ENCODE results near the gene ADARB1. TPM values are rescaled to one million over a fixed set of nuclear protein-coding genes. Genes with fewer than 3 reads are reported as not detected.

The ADARB1 gene
- total and polyA plus RNA-seq, 8 donors: 23.8 to 53.4 (median 30.2) TPM

DNA sequence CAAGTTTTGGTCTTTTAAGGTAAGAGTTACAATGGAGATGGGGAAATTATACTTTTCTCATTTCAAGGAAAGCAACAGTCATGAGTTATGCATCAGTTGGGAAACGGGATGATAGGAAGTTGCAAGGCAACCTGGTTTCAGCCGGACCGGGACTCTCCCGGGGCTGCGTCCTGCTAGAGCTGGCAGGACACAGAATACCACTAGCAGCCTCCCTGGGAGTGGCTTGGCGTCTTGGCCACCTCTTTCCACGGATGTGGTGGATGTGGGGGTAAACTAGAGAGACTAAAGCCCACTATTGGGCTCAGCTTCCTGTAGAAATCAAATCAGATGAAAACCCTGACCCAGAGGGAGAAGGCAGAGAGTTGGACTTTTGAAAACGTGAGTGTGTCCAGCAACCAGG is 71.9 kb downstream of the ADARB1 start:
- intact Hi-C loops (cut with DNase I): loop anchor here in 1 of 2 donors (10.0 kb wide), 1 partner anchor 288 kb away; no protein-coding TSS in a partner anchor

DNA sequence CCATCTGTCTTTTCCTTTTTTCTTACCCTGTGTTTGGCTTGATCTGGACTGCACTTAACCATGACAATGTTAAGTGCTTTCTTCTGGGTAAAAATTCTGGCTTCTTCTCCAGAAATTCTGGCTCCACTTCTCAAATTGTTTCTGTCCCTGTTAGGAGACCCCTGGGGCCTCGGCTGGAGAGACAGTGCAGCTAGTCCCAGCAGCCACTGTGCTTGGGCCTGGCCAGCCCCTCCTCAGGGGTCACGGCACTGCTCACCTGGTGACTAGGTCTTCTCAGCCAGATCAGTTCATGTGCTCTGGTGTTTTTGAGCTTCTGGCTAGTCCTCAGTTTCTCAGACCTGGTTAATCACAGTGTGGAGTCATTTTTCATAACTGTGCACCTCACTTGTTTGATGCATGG is 72.4 kb downstream of the ADARB1 start:
- ATAC-seq: no peak
- intact Hi-C loops (cut with DNase I): loop anchor here in 1 of 2 donors (10.0 kb wide), 1 partner anchor 288 kb away; no protein-coding TSS in a partner anchor

More for the DNA sequence above, 71.9 kb downstream of the ADARB1 start:
- Histone ChIP-seq H3K27me3 (no peaks in the 10 kb centered on the region), H3K9me3 (no peaks in the 10 kb centered on the region), H3K36me3 (peaks cover 0 to 23% of the 10 kb centered on the region in 2 donors), H3K4me3 (no peak overlapping the region), H3K4me1 (peaks cover 0 to 9% of the 10 kb centered on the region in 2 donors), H3K27ac (no peak overlapping the region)
- DNase-seq (peak in 1 of 4 donors; percentile 48), ATAC-seq (no peak)
- TF ChIP-seq, protein P1, sequence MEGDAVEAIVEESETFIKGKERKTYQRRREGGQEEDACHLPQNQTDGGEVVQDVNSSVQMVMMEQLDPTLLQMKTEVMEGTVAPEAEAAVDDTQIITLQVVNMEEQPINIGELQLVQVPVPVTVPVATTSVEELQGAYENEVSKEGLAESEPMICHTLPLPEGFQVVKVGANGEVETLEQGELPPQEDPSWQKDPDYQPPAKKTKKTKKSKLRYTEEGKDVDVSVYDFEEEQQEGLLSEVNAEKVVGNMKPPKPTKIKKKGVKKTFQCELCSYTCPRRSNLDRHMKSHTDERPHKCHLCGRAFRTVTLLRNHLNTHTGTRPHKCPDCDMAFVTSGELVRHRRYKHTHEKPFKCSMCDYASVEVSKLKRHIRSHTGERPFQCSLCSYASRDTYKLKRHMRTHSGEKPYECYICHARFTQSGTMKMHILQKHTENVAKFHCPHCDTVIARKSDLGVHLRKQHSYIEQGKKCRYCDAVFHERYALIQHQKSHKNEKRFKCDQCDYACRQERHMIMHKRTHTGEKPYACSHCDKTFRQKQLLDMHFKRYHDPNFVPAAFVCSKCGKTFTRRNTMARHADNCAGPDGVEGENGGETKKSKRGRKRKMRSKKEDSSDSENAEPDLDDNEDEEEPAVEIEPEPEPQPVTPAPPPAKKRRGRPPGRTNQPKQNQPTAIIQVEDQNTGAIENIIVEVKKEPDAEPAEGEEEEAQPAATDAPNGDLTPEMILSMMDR (IDR thresholded peaks at IDR 0.05): no peak

DNA sequence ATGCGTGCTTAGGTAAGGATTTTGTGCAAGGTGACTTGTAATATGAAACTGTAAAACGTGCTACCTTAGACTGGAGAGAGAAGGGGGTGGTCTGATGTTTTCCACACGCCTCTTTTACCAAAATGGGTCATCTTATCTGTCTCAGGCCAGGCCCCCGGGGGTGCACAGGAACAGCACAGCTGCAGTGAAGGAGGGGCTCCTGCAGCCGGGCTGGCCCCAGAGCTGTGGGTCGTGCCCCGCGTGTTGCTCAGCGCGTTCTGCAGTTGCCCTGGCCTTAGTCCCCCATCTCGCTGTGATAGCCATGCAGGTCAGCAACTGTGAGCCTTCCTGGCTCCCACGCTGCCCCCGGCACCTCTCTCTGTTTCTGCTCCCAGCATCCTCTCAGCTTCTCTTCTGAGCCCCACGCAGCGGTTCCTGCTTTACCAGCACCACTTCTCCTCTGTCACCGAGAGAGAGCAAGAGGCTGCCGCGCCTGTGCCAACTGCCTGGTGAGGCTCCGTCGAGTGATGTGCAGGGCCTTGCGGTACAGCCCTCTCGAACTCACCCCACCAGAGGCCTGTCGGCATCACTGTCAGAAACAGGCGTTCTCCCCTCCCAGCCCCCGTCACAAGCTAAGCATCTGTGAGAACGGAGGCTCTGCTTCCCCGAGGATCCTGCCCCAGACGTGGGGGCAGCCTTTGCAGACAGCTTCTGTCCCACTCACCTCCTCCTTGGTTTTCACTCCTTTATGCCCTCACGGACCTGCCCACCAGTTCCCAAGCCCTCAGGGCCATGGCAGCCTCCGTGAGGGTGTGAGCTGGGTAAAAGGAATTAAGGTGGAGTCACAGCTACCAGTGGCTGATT is 73.3 kb downstream of the ADARB1 start:
- Histone ChIP-seq H3K36me3 (peaks cover 0 to 23% of the 10 kb centered on the region in 2 donors), H3K4me3 (no peak overlapping the region), H3K9me3 (no peaks in the 10 kb centered on the region), H3K27me3 (no peaks in the 10 kb centered on the region), H3K4me1 (peaks cover 0 to 23% of the 10 kb centered on the region in 2 donors), H3K27ac (no peak overlapping the region)
- DNase-seq: peak in 1 of 4 donors; percentile 59
- TF ChIP-seq, protein P1 (IDR thresholded peaks at IDR 0.05): no peak
- intact Hi-C loops (cut with DNase I): loop anchor here in 1 of 2 donors (10.0 kb wide), 1 partner anchor 287 kb away; no protein-coding TSS in a partner anchor
- no peak for ATAC-seq

More for the DNA sequence above, 72.4 kb downstream of the ADARB1 start:
- no peaks in the 10 kb centered on the region for H3K9me3 ChIP-seq
- no peak overlapping the region for H3K27ac ChIP-seq
- no peak overlapping the region for H3K4me3 ChIP-seq
- peaks cover 0 to 23% of the 10 kb centered on the region in 2 donors for H3K36me3 ChIP-seq
- TF ChIP-seq, protein P1 (IDR thresholded peaks at IDR 0.05): no peak
- DNase-seq: no peak
- H3K27me3 ChIP-seq: no peaks in the 10 kb centered on the region
- peaks cover 0 to 14% of the 10 kb centered on the region in 2 donors for H3K4me1 ChIP-seq

DNA sequence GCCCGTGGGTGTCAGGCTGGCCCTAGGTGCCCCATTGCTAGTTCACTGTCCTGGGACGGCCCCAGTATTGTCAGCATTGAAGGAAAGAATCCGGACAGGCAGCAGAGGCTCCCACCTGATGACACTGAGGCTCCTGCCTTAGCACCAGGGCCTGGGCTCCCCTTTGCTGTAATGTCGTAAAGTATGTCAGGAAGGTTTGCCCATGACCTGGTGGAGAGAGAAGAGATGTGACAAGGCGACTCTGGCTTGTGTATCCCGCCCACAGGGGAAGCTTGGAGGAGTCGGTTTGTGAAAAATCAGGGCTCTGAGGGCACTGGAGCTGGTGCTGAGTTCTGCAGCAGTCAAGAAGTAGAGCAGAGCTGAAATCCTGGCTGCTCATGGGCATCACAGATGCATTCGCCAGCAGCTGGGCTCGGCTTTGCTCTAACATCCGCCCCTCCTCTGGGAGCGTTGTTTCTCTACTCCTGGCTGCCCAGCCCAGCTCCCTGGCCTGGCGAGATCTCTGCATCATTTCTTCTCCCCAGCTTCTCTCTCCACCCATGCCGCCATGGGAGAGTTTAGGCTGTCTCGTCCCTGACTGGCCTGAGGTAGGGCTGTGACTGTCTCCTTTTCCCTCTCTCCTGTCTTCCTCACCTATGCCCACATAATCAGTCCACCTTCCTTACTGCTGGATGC is 74.1 kb downstream of the ADARB1 start:
- Histone ChIP-seq H3K36me3 (peaks cover 0 to 23% of the 10 kb centered on the region in 2 donors), H3K4me1 (peaks cover 0 to 30% of the 10 kb centered on the region in 2 donors), H3K27ac (no peak overlapping the region), H3K9me3 (no peaks in the 10 kb centered on the region), H3K4me3 (no peak overlapping the region), H3K27me3 (no peaks in the 10 kb centered on the region)
- ATAC-seq (no peak), DNase-seq (no peak)
- TF ChIP-seq, protein P1 (IDR thresholded peaks at IDR 0.05): no peak
- intact Hi-C loops (cut with DNase I): loop anchor here in 1 of 2 donors (10.0 kb wide), 1 partner anchor 286 kb away; no protein-coding TSS in a partner anchor

Data from left lung (tissue), 10 donors.